Measurements from ENCODE around the gene RASL11B.
A peak's percentile ranks its signal among the peaks of the same experiment; 100 is the strongest.

Gene RASL11B

DNA sequence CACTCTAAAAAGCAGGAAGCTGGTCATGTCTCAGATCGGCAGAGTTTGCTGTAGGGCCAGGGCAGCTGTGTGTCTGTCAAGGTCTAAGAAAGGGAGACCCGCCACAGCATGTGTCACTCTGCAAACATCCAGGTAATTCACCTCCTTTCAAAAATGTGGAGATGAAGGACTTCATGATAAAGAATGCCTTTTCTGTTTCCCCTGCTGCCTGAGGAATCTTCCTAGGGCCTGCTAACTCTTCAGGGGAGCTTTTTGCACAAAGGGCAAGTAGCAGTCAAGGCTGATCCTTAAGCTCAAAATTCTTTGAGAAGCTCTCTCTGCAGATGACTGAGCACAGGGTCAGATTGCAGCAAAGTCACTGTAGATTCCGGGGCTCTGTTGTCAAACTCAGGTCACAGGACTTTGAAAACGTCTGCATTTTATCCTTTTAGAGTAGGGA, 21.1 kb downstream of the RASL11B start:
- H3K9ac ChIP-seq (ENCODE audit: low read length): no peak overlapping the region
- H3K9me3 ChIP-seq (ENCODE audit: control insufficient read depth, low read length): peaks cover 5% of the 10 kb centered on the region
- no peak overlapping the region for H2AFZ ChIP-seq (ENCODE audit: low read depth, low read length)
- H3K4ac ChIP-seq (ENCODE audit: low read depth in 1 of 2, low read length in 2 of 2): no peak overlapping the region
- no peak overlapping the region for H2BK15ac ChIP-seq (ENCODE audit: low read depth, poor library complexity, severe bottlenecking)
- no peak overlapping the region for H2BK120ac ChIP-seq (ENCODE audit: low read depth, low read length)
- no peak overlapping the region for H3K18ac ChIP-seq (ENCODE audit: low read depth in 1 of 2, low read length in 2 of 2)
- H2BK5ac ChIP-seq (ENCODE audit: low read depth, low read length, poor library complexity, severe bottlenecking): peak overlapping the region; percentile 0
- no peaks in the 10 kb centered on the region for H3K27me3 ChIP-seq (ENCODE audit: control insufficient read depth in 1 of 2, insufficient read depth in 1 of 2, low read length in 2 of 2)
- H3K23ac ChIP-seq (ENCODE audit: low read length in 2 of 2): no peak overlapping the region
- H4K8ac ChIP-seq (ENCODE audit: low read length): no peak overlapping the region
- no peak for DNase-seq
- H3K4me3 ChIP-seq (ENCODE audit: insufficient read depth in 1 of 2, low read depth in 1 of 2, low read length in 2 of 2): no peak overlapping the region
- peak overlapping the region; percentile 5 for H3K27ac ChIP-seq (ENCODE audit: low read length, poor library complexity, severe bottlenecking)
- H3K36me3 ChIP-seq (ENCODE audit: control insufficient read depth in 1 of 2, insufficient read depth in 2 of 2, low read depth in 1 of 2, low read length in 2 of 2): peaks cover 2 to 35% of the 10 kb centered on the region in 2 experiments
- no peak overlapping the region for H2AK5ac ChIP-seq (ENCODE audit: low read length, severe bottlenecking)
- H3K4me1 ChIP-seq (ENCODE audit: control insufficient read depth, insufficient read depth, low read depth, low read length): peaks cover 6% of the 10 kb centered on the region
- H4K91ac ChIP-seq (ENCODE audit: low read length): no peak overlapping the region
- H3K14ac ChIP-seq (ENCODE audit: low read length in 2 of 2): no peak overlapping the region
- no peak overlapping the region for H3K4me2 ChIP-seq (ENCODE audit: low read length, poor library complexity, severe bottlenecking)
- H3K79me1 ChIP-seq (replicated peaks; ENCODE audit: low read length, poor library complexity, severe bottlenecking): no peaks in the 10 kb centered on the region
- no peak overlapping the region for H2BK12ac ChIP-seq (ENCODE audit: low read length in 2 of 2)
- WGBS: 64% methylated on average over 4 of the region's 4 CpGs

DNA sequence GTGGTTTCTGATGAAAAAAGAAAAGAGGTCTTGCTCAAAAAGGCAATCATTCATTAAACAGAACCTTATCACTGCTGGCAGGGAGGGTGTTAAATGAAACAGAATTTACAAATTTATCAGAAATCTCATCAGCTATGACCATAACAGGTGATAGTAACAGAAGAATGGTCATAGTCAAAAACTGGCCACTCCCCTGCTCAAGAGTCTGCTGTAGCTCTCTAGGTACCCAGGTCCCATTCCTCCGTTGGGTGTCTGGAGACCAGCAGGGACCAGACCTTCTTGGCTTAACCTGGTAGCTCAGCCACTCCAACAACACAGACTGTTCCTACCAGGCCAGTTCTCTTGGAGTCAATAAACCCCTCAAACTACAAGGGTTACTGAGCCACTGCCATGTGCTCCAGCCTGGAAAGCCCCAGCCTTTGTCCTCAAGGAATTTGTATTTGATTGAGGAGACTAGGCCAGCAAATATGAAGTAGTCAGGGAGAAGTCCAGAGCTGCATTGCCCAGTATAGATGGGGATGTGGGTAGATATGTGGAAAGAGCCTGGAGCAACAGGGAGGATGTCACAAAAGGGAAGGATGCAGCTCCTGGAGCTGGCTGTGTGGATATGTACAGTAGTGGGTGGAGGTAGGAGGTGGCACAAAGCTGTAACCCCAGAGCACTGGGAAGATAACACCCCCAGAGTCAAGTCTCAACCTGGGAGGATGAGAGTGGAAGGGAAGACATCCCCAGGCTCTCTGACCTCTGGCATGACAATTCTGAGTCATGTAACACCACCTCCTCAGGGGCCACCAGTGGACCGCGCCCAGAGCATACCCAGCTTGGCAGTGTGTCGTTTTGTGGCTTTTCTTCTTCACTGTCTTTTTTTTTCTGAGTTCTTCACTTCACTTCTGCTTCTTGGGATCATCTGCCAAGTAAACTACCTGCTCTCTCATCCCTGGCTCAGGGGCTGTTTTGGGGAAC, 21.9 kb downstream of the RASL11B start:
- Histone ChIP-seq H3K14ac (ENCODE audit: low read length in 2 of 2) (no peak overlapping the region), H3K4me2 (ENCODE audit: low read length, poor library complexity, severe bottlenecking) (no peak overlapping the region), H2AFZ (ENCODE audit: low read depth, low read length) (no peak overlapping the region), H4K8ac (ENCODE audit: low read length) (no peak overlapping the region), H4K91ac (ENCODE audit: low read length) (no peak overlapping the region), H3K27ac (ENCODE audit: low read length, poor library complexity, severe bottlenecking) (no peak overlapping the region), H2AK5ac (ENCODE audit: low read length, severe bottlenecking) (no peak overlapping the region), H3K23ac (ENCODE audit: low read length in 2 of 2) (no peak overlapping the region), H3K9me3 (ENCODE audit: control insufficient read depth, low read length) (peaks cover 5% of the 10 kb centered on the region), H2BK15ac (ENCODE audit: low read depth, poor library complexity, severe bottlenecking) (no peak overlapping the region), H3K18ac (ENCODE audit: low read depth in 1 of 2, low read length in 2 of 2) (no peak overlapping the region), H2BK5ac (ENCODE audit: low read depth, low read length, poor library complexity, severe bottlenecking) (no peak overlapping the region), H3K36me3 (ENCODE audit: control insufficient read depth in 1 of 2, insufficient read depth in 2 of 2, low read depth in 1 of 2, low read length in 2 of 2) (peaks cover 2 to 42% of the 10 kb centered on the region in 2 experiments), H2BK120ac (ENCODE audit: low read depth, low read length) (no peak overlapping the region), H3K4me3 (ENCODE audit: insufficient read depth in 1 of 2, low read depth in 1 of 2, low read length in 2 of 2) (no peak overlapping the region), H3K4me1 (ENCODE audit: control insufficient read depth, insufficient read depth, low read depth, low read length) (peaks cover 6% of the 10 kb centered on the region), H3K4ac (ENCODE audit: low read depth in 1 of 2, low read length in 2 of 2) (no peak overlapping the region), H3K27me3 (ENCODE audit: control insufficient read depth in 1 of 2, insufficient read depth in 1 of 2, low read length in 2 of 2) (no peaks in the 10 kb centered on the region), H2BK12ac (ENCODE audit: low read length in 2 of 2) (no peak overlapping the region), H3K79me1 (replicated peaks; ENCODE audit: low read length, poor library complexity, severe bottlenecking) (no peaks in the 10 kb centered on the region), H3K9ac (ENCODE audit: low read length) (no peak overlapping the region)
- DNase-seq: no peak
- WGBS: 94% methylated on average over 4 of the region's 4 CpGs

DNA sequence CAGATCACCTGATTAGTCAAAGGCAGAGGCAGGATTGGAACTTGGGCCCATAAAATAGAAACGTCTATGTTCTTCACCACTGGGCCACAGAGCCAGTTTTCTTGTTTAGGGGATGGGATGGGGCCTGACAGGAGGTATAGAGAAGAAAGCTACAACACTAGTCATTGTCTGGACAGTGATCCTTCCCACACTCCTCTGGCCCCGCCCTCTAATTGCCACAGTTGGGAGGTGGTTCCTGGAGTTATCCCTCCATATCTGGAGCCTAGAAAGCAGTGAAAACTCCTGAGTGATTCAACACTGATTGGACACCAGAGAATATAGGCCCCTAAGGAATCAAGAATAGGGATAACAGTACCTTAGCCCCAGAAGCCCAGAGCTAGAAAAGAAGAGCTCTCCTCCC, 22.9 kb downstream of the RASL11B start:
- Histone ChIP-seq H3K18ac (ENCODE audit: low read depth in 1 of 2, low read length in 2 of 2) (no peak overlapping the region), H2BK15ac (ENCODE audit: low read depth, poor library complexity, severe bottlenecking) (no peak overlapping the region)

GRCh38 chr4:52889354-52889753, 27.2 kb downstream of the RASL11B start:
- H3K79me1 ChIP-seq (replicated peaks; ENCODE audit: low read length, poor library complexity, severe bottlenecking): no peaks in the 10 kb centered on the region
- H3K4me3 ChIP-seq (ENCODE audit: insufficient read depth in 1 of 2, low read depth in 1 of 2, low read length in 2 of 2): no peak overlapping the region
- H3K14ac ChIP-seq (ENCODE audit: low read length in 2 of 2): no peak overlapping the region
- no peak overlapping the region for H3K9ac ChIP-seq (ENCODE audit: low read length)
- H4K8ac ChIP-seq (ENCODE audit: low read length): no peak overlapping the region
- no peak overlapping the region for H2BK12ac ChIP-seq (ENCODE audit: low read length in 2 of 2)
- H3K4me1 ChIP-seq (ENCODE audit: control insufficient read depth, insufficient read depth, low read depth, low read length): no peaks in the 10 kb centered on the region
- H2AFZ ChIP-seq (ENCODE audit: low read depth, low read length): no peak overlapping the region
- H2BK15ac ChIP-seq (ENCODE audit: low read depth, poor library complexity, severe bottlenecking): no peak overlapping the region
- peaks cover 5% of the 10 kb centered on the region for H3K9me3 ChIP-seq (ENCODE audit: control insufficient read depth, low read length)
- H2BK5ac ChIP-seq (ENCODE audit: low read depth, low read length, poor library complexity, severe bottlenecking): no peak overlapping the region
- WGBS: 100% methylated on average over 2 of the region's 2 CpGs
- H3K18ac ChIP-seq (ENCODE audit: low read depth in 1 of 2, low read length in 2 of 2): no peak overlapping the region
- no peak overlapping the region for H3K23ac ChIP-seq (ENCODE audit: low read length in 2 of 2)
- no peak overlapping the region for H3K4me2 ChIP-seq (ENCODE audit: low read length, poor library complexity, severe bottlenecking)
- H3K36me3 ChIP-seq (ENCODE audit: control insufficient read depth in 1 of 2, insufficient read depth in 2 of 2, low read depth in 1 of 2, low read length in 2 of 2): peaks cover 2 to 16% of the 10 kb centered on the region in 2 experiments
- H3K27me3 ChIP-seq (ENCODE audit: control insufficient read depth in 1 of 2, insufficient read depth in 1 of 2, low read length in 2 of 2): no peaks in the 10 kb centered on the region
- no peak overlapping the region for H3K4ac ChIP-seq (ENCODE audit: low read depth in 1 of 2, low read length in 2 of 2)
- H2AK5ac ChIP-seq (ENCODE audit: low read length, severe bottlenecking): no peak overlapping the region
- no peak overlapping the region for H4K91ac ChIP-seq (ENCODE audit: low read length)
- no peak for DNase-seq
- H2BK120ac ChIP-seq (ENCODE audit: low read depth, low read length): no peak overlapping the region
- H3K27ac ChIP-seq (ENCODE audit: low read length, poor library complexity, severe bottlenecking): no peak overlapping the region

More for the DNA sequence above, 22.9 kb downstream of the RASL11B start:
- Histone ChIP-seq H3K79me1 (replicated peaks; ENCODE audit: low read length, poor library complexity, severe bottlenecking) (no peaks in the 10 kb centered on the region), H4K8ac (ENCODE audit: low read length) (no peak overlapping the region), H3K4me1 (ENCODE audit: control insufficient read depth, insufficient read depth, low read depth, low read length) (peaks cover 6% of the 10 kb centered on the region), H2BK12ac (ENCODE audit: low read length in 2 of 2) (no peak overlapping the region), H2AK5ac (ENCODE audit: low read length, severe bottlenecking) (no peak overlapping the region), H3K9ac (ENCODE audit: low read length) (no peak overlapping the region), H3K36me3 (ENCODE audit: control insufficient read depth in 1 of 2, insufficient read depth in 2 of 2, low read depth in 1 of 2, low read length in 2 of 2) (peaks cover 2 to 38% of the 10 kb centered on the region in 2 experiments), H4K91ac (ENCODE audit: low read length) (no peak overlapping the region), H2AFZ (ENCODE audit: low read depth, low read length) (no peak overlapping the region), H3K4me3 (ENCODE audit: insufficient read depth in 1 of 2, low read depth in 1 of 2, low read length in 2 of 2) (no peak overlapping the region), H3K27me3 (ENCODE audit: control insufficient read depth in 1 of 2, insufficient read depth in 1 of 2, low read length in 2 of 2) (no peaks in the 10 kb centered on the region), H2BK120ac (ENCODE audit: low read depth, low read length) (no peak overlapping the region), H3K9me3 (ENCODE audit: control insufficient read depth, low read length) (peaks cover 5% of the 10 kb centered on the region), H3K27ac (ENCODE audit: low read length, poor library complexity, severe bottlenecking) (no peak overlapping the region), H2BK5ac (ENCODE audit: low read depth, low read length, poor library complexity, severe bottlenecking) (no peak overlapping the region), H3K4me2 (ENCODE audit: low read length, poor library complexity, severe bottlenecking) (no peak overlapping the region), H3K4ac (ENCODE audit: low read depth in 1 of 2, low read length in 2 of 2) (no peak overlapping the region), H3K14ac (ENCODE audit: low read length in 2 of 2) (no peak overlapping the region), H3K23ac (ENCODE audit: low read length in 2 of 2) (no peak overlapping the region)
- WGBS: 100% methylated on average over 2 of the region's 2 CpGs
- DNase-seq: no peak
